OCI-LY7 (cell line): Measurements from ENCODE around the gene CLPTM1.

Experiments
- CTCF ChIP-seq: fragments of 200-600 bp; sonication (generic); conservative IDR thresholded peaks from 2 replicates; pipeline ENCODE4 v1.5.1; 2014; ENCODE audit warnings: mild to moderate bottlenecking, antibody characterized with exemption, low read length, moderate library complexity, mixed read lengths
- EZH2phosphoT487 ChIP-seq: fragments of 200-600 bp; sonication (generic); IDR thresholded peaks from 2 replicates; pipeline ENCODE4 v1.6.1; 2018; ENCODE audit warnings: low read depth, borderline replicate concordance, mild to moderate bottlenecking, mixed run types, antibody characterized with exemption, low read length, moderate library complexity, mixed read lengths

GRCh38 chr19:44968118-44968517 lies 12.9 kb downstream of the CLPTM1 start:
- no peak for TF ChIP-seq CTCF
- no peak for TF ChIP-seq EZH2phosphoT487
